HCT116 (cell line): ENCODE measurements around the gene ZP1. TPM values are rescaled to one million over a fixed set of nuclear protein-coding genes. Genes with fewer than 3 reads are reported as not detected.

Source experiments
- ATAC-seq: fragments of 200-7000 bp; cut with Tn5 transposase; 2 replicates; pipeline ENCODE4 v1.9.1; 2020; ENCODE audit warnings: mild to moderate bottlenecking, moderate library complexity
- BruUV-seq: library from RNA; stranded (reverse); fragments of 400-500 nt; replicated peaks from 2 replicates; lab custom pipeline; 2021; lab: Mats Ljungman, UMichigan
- CTCF ChIA-PET: fragments of 300-600 bp; sonication (Branson Sonifier 250); formaldehyde crosslinking; loops from one replicate; lab custom pipeline; 2021; ENCODE audit warnings: antibody characterized with exemption; lab: Charles Lee
- POLR2A ChIA-PET: fragments of 300-600, 350-600 bp; sonication (Branson Sonifier 250); formaldehyde crosslinking; loops from one replicate; lab custom pipeline; 2021; ENCODE audit warnings: antibody characterized with exemption; lab: Charles Lee
- RAD21 ChIA-PET, 2 experiments: fragments of 300-600 bp; sonication (Branson Sonifier 250); formaldehyde crosslinking; loops; one replicate each; lab custom pipeline; 2023; ENCODE audit warnings: low total read pairs in 2 of 2; ENCODE audit not compliant: uncharacterized antibody in 2 of 2, unreplicated experiment in 2 of 2, low non-redundant PET in 1 of 2; lab: Charles Lee
- DNase-seq: peaks from one replicate; pipeline ENCODE4 v3.0.0-alpha.2; 2010; ENCODE audit warnings: low read depth, low spot score
- H2AFZ ChIP-seq: fragments of 200-600 bp; shearing (Covaris generic), sonication (generic); 2 replicates; pipeline ENCODE4 v1.6.1; 2017; ENCODE audit warnings: low read depth, mixed run types, mixed read lengths, antibody characterized with exemption, low read length; ENCODE audit not compliant: poor library complexity, severe bottlenecking
- H3K27ac ChIP-seq: 2 replicates; pipeline ENCODE4 v1.5.1; 2012; ENCODE audit warnings: low read depth, low read length
- H3K27me3 ChIP-seq: fragments of 200-600 bp; sonication (generic); 2 replicates; pipeline ENCODE4 v1.6.1; 2016; ENCODE audit warnings: mixed run types, low read length, mixed read lengths; ENCODE audit not compliant: insufficient read depth
- H3K36me3 ChIP-seq, 2 experiments: fragments of 200-500 bp in 1 of 2; fragments of 200-600 bp in 1 of 2; sonication (Bioruptor generic) in 1 of 2; sonication (generic) in 1 of 2; 2 replicates each; pipeline versions ENCODE4 v1.5.1 to v1.6.1; 2014 to 2016; ENCODE audit warnings: low read length in 2 of 2, inconsistent platforms in 1 of 2, mixed read lengths in 1 of 2, mixed run types in 1 of 2; ENCODE audit not compliant: insufficient read depth in 2 of 2, control insufficient read depth in 1 of 2
- H3K4me1 ChIP-seq, 2 experiments: fragments of 200-600 bp in 1 of 2; sonication (generic) in 1 of 2; 2 replicates each; pipeline versions ENCODE4 v1.5.1 to v1.6.1; 2012 to 2017; ENCODE audit warnings: low read length in 2 of 2, inconsistent platforms in 1 of 2, mild to moderate bottlenecking in 1 of 2, mixed read lengths in 1 of 2, mixed run types in 1 of 2, moderate library complexity in 1 of 2; ENCODE audit not compliant: insufficient read depth in 2 of 2, control insufficient read depth in 1 of 2
- H3K4me2 ChIP-seq: fragments of 200-600 bp; sonication (generic); 2 replicates; pipeline ENCODE4 v1.6.1; 2017; ENCODE audit warnings: mixed run types, low read length, mixed read lengths
- H3K4me3 ChIP-seq, 2 experiments: fragments of 200-600 bp in 1 of 2; sonication (generic) in 1 of 2; replicated peaks in 1 of 2; 2 replicates each; pipeline ENCODE4 v1.5.1; 2011 to 2016; ENCODE audit warnings: low read length in 2 of 2, control low read depth in 1 of 2, low read depth in 1 of 2, mild to moderate bottlenecking in 1 of 2, mixed read lengths in 1 of 2, mixed run types in 1 of 2
- H3K79me2 ChIP-seq: fragments of 200-600 bp; sonication (generic); 2 replicates; pipeline ENCODE4 v1.6.1; 2017; ENCODE audit warnings: mild to moderate bottlenecking, mixed run types, low read length, moderate library complexity, mixed read lengths; ENCODE audit not compliant: insufficient read depth
- H3K9ac ChIP-seq: fragments of 200-600 bp; sonication (generic); 2 replicates; pipeline ENCODE4 v1.6.1; 2016; ENCODE audit warnings: low read length, mixed read lengths
- H3K9me2 ChIP-seq: fragments of 200-600 bp; sonication (generic), shearing (Covaris generic); 2 replicates; pipeline ENCODE4 v1.6.1; 2017; ENCODE audit warnings: mixed run types, mild to moderate bottlenecking, moderate library complexity; ENCODE audit not compliant: insufficient read depth
- H3K9me3 ChIP-seq, 2 experiments: fragments of 200-500 bp in 1 of 2; fragments of 200-600 bp in 1 of 2; sonication (Bioruptor generic) in 1 of 2; sonication (generic) in 1 of 2; 2 replicates each; pipeline ENCODE4 v1.6.1; 2014 to 2017; ENCODE audit warnings: low read length in 2 of 2, mixed read lengths in 2 of 2, inconsistent platforms in 1 of 2, low read depth in 1 of 2, mild to moderate bottlenecking in 1 of 2, mixed run types in 1 of 2, moderate library complexity in 1 of 2; ENCODE audit not compliant: control insufficient read depth in 1 of 2, insufficient read depth in 1 of 2
- H4K20me1 ChIP-seq: fragments of 200-600 bp; sonication (generic), shearing (Covaris generic); 2 replicates; pipeline ENCODE4 v1.6.1; 2017; ENCODE audit warnings: mixed run types, mild to moderate bottlenecking, moderate library complexity; ENCODE audit not compliant: insufficient read depth
- CEBPB ChIP-seq: IDR thresholded peaks from 2 replicates; pipeline ENCODE4 v1.6.1; 2012; ENCODE audit warnings: low read depth
- ELF1 ChIP-seq: IDR thresholded peaks from 2 replicates; pipeline ENCODE4 v1.6.1; 2012; ENCODE audit warnings: low read depth, borderline replicate concordance
- EZH2 ChIP-seq: fragments of 200-600 bp; sonication (generic); IDR thresholded peaks from 2 replicates; pipeline ENCODE4 v1.6.1; 2017; ENCODE audit warnings: antibody characterized with exemption, mixed run types
- FOSL1 ChIP-seq: IDR thresholded peaks from 2 replicates; pipeline ENCODE4 v1.6.1; 2012; ENCODE audit warnings: low read depth
- POLR2A ChIP-seq: IDR thresholded peaks from 2 replicates; pipeline ENCODE4 v1.7.0; 2011; ENCODE audit warnings: borderline replicate concordance; ENCODE audit not compliant: insufficient read depth, insufficient read length; ENCODE audit errors: extremely low read depth
- SIN3A ChIP-seq: IDR thresholded peaks from 2 replicates; pipeline ENCODE4 v1.6.1; 2012; ENCODE audit warnings: low read depth
- intact Hi-C: fragments of 100-400 bp; cut with micrococcal nuclease; formaldehyde crosslinking; loops from 2 replicates; pipeline ENCODE4 v1.10.0; 2022
- total RNA-seq: library from RNA; stranded (reverse); gene quantifications from one replicate; pipeline ENCODE4 v1.2.1, GENCODE V29; 2021; ENCODE audit not compliant: unreplicated experiment
- TF ChIP-seq, protein P1 (sequence below): IDR thresholded peaks from 2 replicates; pipeline ENCODE4 v1.6.1; 2012
- TF ChIP-seq, protein P2 (sequence below): IDR thresholded peaks from 2 replicates; pipeline ENCODE4 v1.6.1; 2012

Gene ZP1
- total RNA-seq, 1 experiment from 2014 or later: not detected

GRCh38 chr11:60891103-60891741, 23.9 kb downstream of the ZP1 start:
- Histone ChIP-seq H3K4me2 (no peak overlapping the region), H2AFZ (no peak overlapping the region), H3K79me2 (no peaks in the 10 kb centered on the region), H3K27ac (no peak overlapping the region)
- no TSS peak for BruUV-seq
- intact Hi-C loops: no loop called here
- no peak for TF ChIP-seq SIN3A
- no peak for TF ChIP-seq CEBPB
- TF ChIP-seq ELF1: no peak
- TF ChIP-seq FOSL1: no peak
- no peak for TF ChIP-seq POLR2A
- TF ChIP-seq, protein P1, sequence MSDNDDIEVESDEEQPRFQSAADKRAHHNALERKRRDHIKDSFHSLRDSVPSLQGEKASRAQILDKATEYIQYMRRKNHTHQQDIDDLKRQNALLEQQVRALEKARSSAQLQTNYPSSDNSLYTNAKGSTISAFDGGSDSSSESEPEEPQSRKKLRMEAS: no peak
- TF ChIP-seq, protein P2, sequence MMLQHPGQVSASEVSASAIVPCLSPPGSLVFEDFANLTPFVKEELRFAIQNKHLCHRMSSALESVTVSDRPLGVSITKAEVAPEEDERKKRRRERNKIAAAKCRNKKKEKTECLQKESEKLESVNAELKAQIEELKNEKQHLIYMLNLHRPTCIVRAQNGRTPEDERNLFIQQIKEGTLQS: no peak
- TF ChIP-seq, all 23 proteins: peak for 0
- ChIA-PET RAD21 (no interaction called here), CTCF (interaction anchor here (2.1 kb wide), 1 partner anchor 60 kb away, joined by 6 read pairs; no protein-coding TSS in a partner anchor), POLR2A (no interaction called here)
- H3K36me3 ChIP-seq: peaks cover 22 to 24% of the 10 kb centered on the region in 2 experiments; a peak in 3 of 4 replicates
- no peak for ATAC-seq
- H3K27me3 ChIP-seq: no peaks in the 10 kb centered on the region
- H3K4me3 ChIP-seq: no peak overlapping the region
- DNase-seq: no peak
- H4K20me1 ChIP-seq: no peaks in the 10 kb centered on the region
- no peak overlapping the region for H3K9ac ChIP-seq
- H3K4me1 ChIP-seq: no peaks in the 10 kb centered on the region
- H3K9me3 ChIP-seq: no peaks in the 10 kb centered on the region
- no peaks in the 10 kb centered on the region for H3K9me2 ChIP-seq

DNA sequence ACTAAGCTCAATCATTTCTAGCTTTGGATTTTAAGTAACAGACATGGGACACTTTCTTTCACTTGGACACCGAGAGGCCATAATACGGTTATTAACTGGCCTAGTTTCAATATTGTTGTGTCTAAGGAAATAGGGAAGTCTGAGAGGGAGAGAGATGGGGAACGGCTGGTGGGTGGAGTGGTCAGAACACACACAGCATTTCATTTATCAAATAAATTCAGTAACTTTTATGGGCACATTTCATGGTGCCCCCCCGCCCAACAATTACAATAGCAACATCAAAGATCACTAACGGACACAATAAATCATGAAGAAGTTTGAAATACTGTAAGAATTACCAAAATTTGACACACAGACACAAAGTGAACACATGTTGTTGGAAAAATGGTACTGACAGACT, 28.3 kb downstream of the ZP1 start:
- no peak overlapping the region for H3K27ac ChIP-seq
- H2AFZ ChIP-seq: no peak overlapping the region
- H3K4me1 ChIP-seq: peaks cover 0 to 3% of the 10 kb centered on the region in 2 experiments; a peak in 1 of 4 replicates
- peaks cover 53 to 57% of the 10 kb centered on the region in 2 experiments for H3K36me3 ChIP-seq
- H3K4me3 ChIP-seq: no peak overlapping the region
- no TSS peak for BruUV-seq
- ATAC-seq (no peak), DNase-seq (no peak)
- H3K79me2 ChIP-seq: peaks cover 7% of the 10 kb centered on the region; the same call in 1 of the 2 replicates
- no peak overlapping the region for H3K9ac ChIP-seq
- H4K20me1 ChIP-seq: peaks cover 7% of the 10 kb centered on the region; the same call in 1 of the 2 replicates
- H3K9me3 ChIP-seq: no peaks in the 10 kb centered on the region
- ChIA-PET RAD21 (no interaction called here), POLR2A (no interaction called here), CTCF (no interaction called here)
- TF ChIP-seq EZH2: no peak
- intact Hi-C loops: no loop called here
- H3K27me3 ChIP-seq: no peaks in the 10 kb centered on the region
- H3K4me2 ChIP-seq: no peak overlapping the region
- no peaks in the 10 kb centered on the region for H3K9me2 ChIP-seq
